Mesodermal cell (in vitro differentiated cells): ENCODE results near the gene SND1.

Experiments used
- H3K27ac ChIP-seq: 2 replicates; pipeline ENCODE4 v1.7.0; 2013; ENCODE audit warnings: mild to moderate bottlenecking, low read depth, low read length, moderate library complexity; ENCODE audit not compliant: severe bottlenecking
- H3K36me3 ChIP-seq: 2 replicates; pipeline ENCODE4 v1.7.1; 2013; ENCODE audit warnings: mild to moderate bottlenecking, low read length, moderate library complexity; ENCODE audit not compliant: control insufficient read depth, insufficient read depth
- H3K4me1 ChIP-seq: one replicate; pipeline ENCODE4 v1.7.1; 2013; ENCODE audit warnings: mild to moderate bottlenecking, low read length; ENCODE audit not compliant: insufficient read depth, control insufficient read depth, poor library complexity, severe bottlenecking
- H3K4me3 ChIP-seq: 2 replicates; pipeline ENCODE4 v1.7.0; 2013; ENCODE audit warnings: low read length, control low read depth, mild to moderate bottlenecking; ENCODE audit not compliant: insufficient read depth, poor library complexity, severe bottlenecking; ENCODE audit errors: extremely low read depth
- H3K9me3 ChIP-seq: 2 replicates; pipeline ENCODE4 v1.7.1; 2013; ENCODE audit warnings: mild to moderate bottlenecking, low read length, moderate library complexity; ENCODE audit not compliant: control insufficient read depth
- WGBS, 2 experiments: methylation state at CpG; one replicate each; pipeline ENCODE4 v1.1.5; 2013; ENCODE audit warnings: missing lambda C conversion rate in 2 of 2; ENCODE audit not compliant: insufficient coverage in 2 of 2; 5-methylcytosine and 5-hydroxymethylcytosine counted together

Gene SND1

GRCh38 chr7:127689194-127689772 lies 37.3 kb downstream of the SND1 start:
- H3K4me1 ChIP-seq, result peaks cover 1% of the 10 kb centered on the region
- H3K27ac ChIP-seq, result no peak overlapping the region
- peaks cover 78% of the 10 kb centered on the region for H3K36me3 ChIP-seq
- no peak overlapping the region for H3K4me3 ChIP-seq
- WGBS, 2 experiments, result no CpG with 5 or more reads among the region's 1 CpG
- H3K9me3 ChIP-seq, result no peaks in the 10 kb centered on the region

DNA sequence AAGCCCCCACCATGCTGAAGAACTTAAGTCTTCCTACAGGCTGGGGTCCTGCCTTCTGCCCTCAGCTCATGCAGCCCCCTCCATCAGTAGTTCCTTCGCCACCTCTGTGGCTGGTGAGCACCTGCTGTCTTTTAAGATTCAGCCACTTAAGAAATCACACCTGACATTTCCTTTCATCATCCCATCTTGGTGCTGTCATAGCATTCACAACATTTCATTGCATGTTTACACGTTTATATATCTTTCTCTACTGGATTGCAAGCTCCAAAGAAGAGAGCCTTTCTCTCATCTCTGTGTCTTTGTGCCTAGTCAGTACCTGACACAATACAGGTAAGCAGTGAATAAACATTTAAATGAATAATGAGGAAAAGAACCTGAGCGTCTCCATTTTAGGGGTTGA lies 38.3 kb downstream of the SND1 start:
- no peak overlapping the region for H3K4me3 ChIP-seq
- no peaks in the 10 kb centered on the region for H3K9me3 ChIP-seq
- no peaks in the 10 kb centered on the region for H3K4me1 ChIP-seq
- H3K36me3 ChIP-seq, result peaks cover 89% of the 10 kb centered on the region
- WGBS, 2 experiments, result 88% methylated on average over 2 to 3 of the region's 3 CpGs
- H3K27ac ChIP-seq, result no peak overlapping the region

GRCh38 chr7:127690806-127691205 lies 38.8 kb downstream of the SND1 start:
- H3K9me3 ChIP-seq, result no peaks in the 10 kb centered on the region
- 100% methylated on average over 1 of the region's 3 CpGs for WGBS, 2 experiments
- no peak overlapping the region for H3K27ac ChIP-seq
- H3K4me3 ChIP-seq, result no peak overlapping the region
- H3K4me1 ChIP-seq, result no peaks in the 10 kb centered on the region
- peaks cover 93% of the 10 kb centered on the region for H3K36me3 ChIP-seq

- H3K4me1 ChIP-seq, result no peaks in the 10 kb centered on the region
- peaks cover 87% of the 10 kb centered on the region for H3K36me3 ChIP-seq
- no peak overlapping the region for H3K27ac ChIP-seq
- WGBS, 2 experiments, result 89 to 100% methylated on average over 1 of the region's 1 CpG
- no peak overlapping the region for H3K4me3 ChIP-seq
- no peaks in the 10 kb centered on the region for H3K9me3 ChIP-seq
Observed at GRCh38 chr7:127692200-127692599, 40.2 kb downstream of the SND1 start.

DNA sequence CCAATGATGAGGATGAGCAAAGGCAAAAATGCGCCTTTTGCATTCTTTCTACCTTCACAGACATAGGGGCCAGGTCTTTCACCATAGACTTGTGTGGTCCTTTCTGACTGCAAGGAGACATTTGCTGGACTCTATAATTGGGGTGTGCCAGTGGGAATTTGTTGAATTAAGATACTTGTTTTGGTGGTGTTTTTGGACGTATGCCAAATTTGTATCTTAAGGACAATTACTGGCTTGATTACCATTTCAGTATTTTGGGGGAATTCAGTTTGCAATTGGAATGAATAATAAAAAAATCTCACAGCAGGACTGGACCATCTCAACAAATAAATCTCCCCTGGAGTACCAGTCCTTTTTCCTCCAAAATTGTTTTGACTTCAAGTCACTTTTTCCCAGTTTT lies 47.9 kb downstream of the SND1 start:
- no peaks in the 10 kb centered on the region for H3K9me3 ChIP-seq
- no peak overlapping the region for H3K27ac ChIP-seq
- H3K4me3 ChIP-seq, result no peak overlapping the region
- H3K4me1 ChIP-seq, result no peaks in the 10 kb centered on the region
- WGBS, 2 experiments, result 100% methylated on average over 1 to 2 of the region's 2 CpGs
- peaks cover 92% of the 10 kb centered on the region for H3K36me3 ChIP-seq

GRCh38 chr7:127702052-127702652 lies 50.2 kb downstream of the SND1 start:
- H3K9me3 ChIP-seq, result no peaks in the 10 kb centered on the region
- H3K4me1 ChIP-seq, result no peaks in the 10 kb centered on the region
- H3K36me3 ChIP-seq, result peaks cover 88% of the 10 kb centered on the region
- 100% methylated on average over 3 of the region's 6 CpGs; no CpG with 5 or more reads in 1 of the 2 experiments for WGBS, 2 experiments
- no peak overlapping the region for H3K4me3 ChIP-seq
- no peak overlapping the region for H3K27ac ChIP-seq

GRCh38 chr7:127702938-127703337 lies 50.9 kb downstream of the SND1 start:
- Histone ChIP-seq H3K27ac (no peak overlapping the region), H3K4me3 (no peak overlapping the region), H3K36me3 (peaks cover 84% of the 10 kb centered on the region), H3K9me3 (no peaks in the 10 kb centered on the region), H3K4me1 (no peaks in the 10 kb centered on the region)
- WGBS, 2 experiments, result 97 to 100% methylated on average over 4 to 6 of the region's 7 CpGs

- H3K36me3 ChIP-seq, result peaks cover 78% of the 10 kb centered on the region
- H3K9me3 ChIP-seq, result no peaks in the 10 kb centered on the region
- H3K4me3 ChIP-seq, result no peak overlapping the region
- no CpG with 5 or more reads among the region's 1 CpG for WGBS, 2 experiments
- no peak overlapping the region for H3K27ac ChIP-seq
- no peaks in the 10 kb centered on the region for H3K4me1 ChIP-seq
Observed at GRCh38 chr7:127704211-127704610, 52.2 kb downstream of the SND1 start.

DNA sequence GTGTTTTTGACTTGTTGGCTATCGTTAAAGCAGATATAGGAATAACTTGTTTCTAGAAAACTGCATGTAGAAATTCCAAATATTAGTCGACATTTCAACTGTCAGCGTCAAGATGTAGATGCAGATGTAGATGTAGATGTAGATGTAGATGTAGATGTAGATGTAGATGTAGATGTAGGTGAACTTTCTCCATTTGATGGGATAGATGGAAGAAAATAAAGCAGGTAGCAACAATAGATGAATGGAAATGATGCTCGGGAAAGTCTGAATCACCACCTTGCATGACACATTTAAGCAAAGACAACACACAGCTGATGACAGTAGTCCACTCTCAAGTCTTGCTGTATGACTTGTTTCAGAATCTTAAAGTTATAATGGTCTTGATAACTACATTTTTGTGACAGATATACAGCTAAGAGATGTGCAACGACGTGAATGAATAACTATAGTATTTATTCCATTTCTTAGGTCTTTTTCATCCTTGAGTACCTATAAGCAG lies 53.5 kb downstream of the SND1 start:
- H3K36me3 ChIP-seq, result peaks cover 80% of the 10 kb centered on the region
- H3K4me3 ChIP-seq, result no peak overlapping the region
- 92 to 96% methylated on average over 2 to 4 of the region's 6 CpGs for WGBS, 2 experiments
- no peaks in the 10 kb centered on the region for H3K4me1 ChIP-seq
- H3K9me3 ChIP-seq, result no peaks in the 10 kb centered on the region
- no peak overlapping the region for H3K27ac ChIP-seq

DNA sequence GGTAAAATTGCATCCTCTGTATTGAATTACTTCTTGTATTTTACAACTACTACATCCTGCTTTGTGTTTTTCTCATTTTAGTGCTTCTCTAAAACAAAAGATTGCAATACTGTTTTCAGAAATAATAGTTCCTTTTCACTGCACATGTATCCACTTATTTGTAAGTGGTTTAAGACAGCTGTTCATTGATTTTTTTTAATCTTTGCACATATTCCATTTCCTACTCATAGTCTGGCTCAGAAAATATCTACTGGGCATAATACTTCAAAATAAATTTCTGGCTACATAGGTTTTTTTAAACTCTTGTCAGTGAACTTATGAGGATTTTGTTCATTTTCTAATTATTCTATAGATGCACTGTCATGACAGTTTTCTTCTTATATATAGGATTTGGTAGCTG lies 54.8 kb downstream of the SND1 start:
- Histone ChIP-seq H3K4me3 (no peak overlapping the region), H3K36me3 (peaks cover 79% of the 10 kb centered on the region), H3K4me1 (no peaks in the 10 kb centered on the region), H3K9me3 (peaks cover 6% of the 10 kb centered on the region), H3K27ac (no peak overlapping the region)

- H3K4me3 ChIP-seq, result no peak overlapping the region
- no CpG with 5 or more reads among the region's 1 CpG for WGBS, 2 experiments
- H3K36me3 ChIP-seq, result peaks cover 79% of the 10 kb centered on the region
- H3K27ac ChIP-seq, result no peak overlapping the region
- no peaks in the 10 kb centered on the region for H3K4me1 ChIP-seq
- peaks cover 6% of the 10 kb centered on the region for H3K9me3 ChIP-seq
Observed at GRCh38 chr7:127708201-127708600, 56.2 kb downstream of the SND1 start.
